Activated CD4-positive, alpha-beta T cell treated with anti-CD3 and anti-CD28 coated beads for 36 hours (primary cell): ENCODE data around the gene FAM156A. TPM values are rescaled to one million over a fixed set of nuclear protein-coding genes. Genes with fewer than 3 reads are reported as not detected.
"Not testable (repeated sequence)": the region's sequence is repeated elsewhere in the genome, so short reads cannot be mapped to it uniquely, and the experiment has no call there.

Experiments used
- ATAC-seq: fragments of 200-7000 bp; cut with Tn5 transposase; one replicate; pipeline ENCODE4 v1.10.0; 2021; ENCODE audit warnings: mild to moderate bottlenecking, moderate library complexity
- CTCF ChIA-PET: fragments of 350-600 bp; sonication (Branson Sonifier 250); formaldehyde crosslinking; loops from one replicate; lab custom pipeline; 2021; ENCODE audit warnings: antibody characterized with exemption; lab: Charles Lee
- POLR2A ChIA-PET: fragments of 350-600 bp; sonication (Branson Sonifier 250); formaldehyde crosslinking; loops from one replicate; lab custom pipeline; 2021; ENCODE audit warnings: antibody characterized with exemption, inconsistent platforms; lab: Charles Lee
- DNase-seq: peaks from one replicate; pipeline ENCODE4 v3.0.0-alpha.2; 2020
- H3K27ac Mint-ChIP-seq: one replicate; pipeline ENCODE4 v1.8.0; 2021; ENCODE audit warnings: mixed read lengths
- H3K27me3 Mint-ChIP-seq: one replicate; pipeline ENCODE4 v1.8.0; 2021; ENCODE audit warnings: mixed read lengths
- H3K36me3 Mint-ChIP-seq: one replicate; pipeline ENCODE4 v1.8.0; 2021; ENCODE audit warnings: low read depth, mixed read lengths
- H3K4me1 Mint-ChIP-seq: one replicate; pipeline ENCODE4 v1.8.0; 2021; ENCODE audit warnings: mixed read lengths
- H3K4me3 Mint-ChIP-seq: one replicate; pipeline ENCODE4 v1.8.0; 2021; ENCODE audit warnings: mild to moderate bottlenecking, moderate library complexity, mixed read lengths
- H3K9me3 Mint-ChIP-seq: one replicate; pipeline ENCODE4 v1.8.0; 2021; ENCODE audit warnings: low read depth, mixed read lengths
- intact Hi-C, 2 experiments: fragments of 100-400 bp; cut with DNase I in 1 of 2; cut with micrococcal nuclease in 1 of 2; formaldehyde crosslinking; loops; one replicate each; pipeline versions ENCODE4 v1.14.2 to v1.15.1; 2022 to 2024; cut with DNase I, micrococcal nuclease
- total RNA-seq, 2 experiments: library from RNA; stranded (reverse); gene quantifications; one replicate each; pipeline ENCODE4 v1.2.3, GENCODE V29; 2021

Gene FAM156A
- total RNA-seq, 2 experiments from 2014 or later = 18.3 to 25.8 TPM

GRCh38 chrX:52930214-52930613 lies 28.1 kb downstream of the FAM156A start:
- H3K27me3 Mint-ChIP-seq, intact Hi-C loops, POLR2A ChIA-PET, H3K4me3 Mint-ChIP-seq, CTCF ChIA-PET, ATAC-seq, H3K27ac Mint-ChIP-seq, H3K9me3 Mint-ChIP-seq, DNase-seq, H3K36me3 Mint-ChIP-seq: not testable (repeated sequence)
- peaks cover 19% of the 10 kb centered on the region for H3K4me1 Mint-ChIP-seq

- POLR2A ChIA-PET = no interaction called here
- Mint-ChIP-seq H3K27me3 (no peaks in the 10 kb centered on the region), H3K4me3 (no peak overlapping the region), H3K9me3 (no peaks in the 10 kb centered on the region), H3K4me1 (peaks cover 18% of the 10 kb centered on the region), H3K27ac (no peak overlapping the region), H3K36me3 (no peaks in the 10 kb centered on the region)
- intact Hi-C loops = no loop called here
- DNase-seq (no peak), ATAC-seq (no peak)
- CTCF ChIA-PET = no interaction called here
Measured at GRCh38 chrX:52923781-52924241, 34.5 kb downstream of the FAM156A start.

GRCh38 chrX:52914704-52915103 lies 43.6 kb downstream of the FAM156A start:
- H3K9me3 Mint-ChIP-seq, H3K27me3 Mint-ChIP-seq, H3K4me3 Mint-ChIP-seq, POLR2A ChIA-PET, DNase-seq, CTCF ChIA-PET, H3K27ac Mint-ChIP-seq, H3K36me3 Mint-ChIP-seq, H3K4me1 Mint-ChIP-seq, intact Hi-C loops: not testable (repeated sequence)
- ATAC-seq = peak; percentile 57

- H3K36me3 Mint-ChIP-seq, H3K9me3 Mint-ChIP-seq, intact Hi-C loops, POLR2A ChIA-PET, CTCF ChIA-PET, H3K27me3 Mint-ChIP-seq, ATAC-seq, H3K4me1 Mint-ChIP-seq, H3K27ac Mint-ChIP-seq, H3K4me3 Mint-ChIP-seq, DNase-seq: not testable (repeated sequence)
Measured at GRCh38 chrX:52913681-52914080, 44.6 kb downstream of the FAM156A start.

- H3K4me1 Mint-ChIP-seq, H3K27ac Mint-ChIP-seq, DNase-seq, H3K9me3 Mint-ChIP-seq, CTCF ChIA-PET, H3K4me3 Mint-ChIP-seq, H3K36me3 Mint-ChIP-seq, POLR2A ChIA-PET, ATAC-seq, intact Hi-C loops, H3K27me3 Mint-ChIP-seq: not testable (repeated sequence)
Measured at GRCh38 chrX:52909313-52909969, 48.9 kb downstream of the FAM156A start.

- intact Hi-C loops, ATAC-seq, H3K27me3 Mint-ChIP-seq, DNase-seq, H3K36me3 Mint-ChIP-seq, POLR2A ChIA-PET, H3K9me3 Mint-ChIP-seq, H3K27ac Mint-ChIP-seq, H3K4me3 Mint-ChIP-seq, CTCF ChIA-PET, H3K4me1 Mint-ChIP-seq: not testable (repeated sequence)
Measured at GRCh38 chrX:52907900-52908299, 50.4 kb downstream of the FAM156A start.

- H3K27ac Mint-ChIP-seq, H3K4me1 Mint-ChIP-seq, POLR2A ChIA-PET, intact Hi-C loops, H3K27me3 Mint-ChIP-seq, CTCF ChIA-PET, DNase-seq, H3K9me3 Mint-ChIP-seq, H3K36me3 Mint-ChIP-seq, ATAC-seq, H3K4me3 Mint-ChIP-seq: not testable (repeated sequence)
Measured at GRCh38 chrX:52907137-52907536, 51.2 kb downstream of the FAM156A start.

- DNase-seq, POLR2A ChIA-PET, intact Hi-C loops, H3K9me3 Mint-ChIP-seq, H3K4me1 Mint-ChIP-seq, H3K4me3 Mint-ChIP-seq, H3K27ac Mint-ChIP-seq, H3K27me3 Mint-ChIP-seq, CTCF ChIA-PET, ATAC-seq, H3K36me3 Mint-ChIP-seq: not testable (repeated sequence)
Measured at GRCh38 chrX:52906072-52906471, 52.2 kb downstream of the FAM156A start.

GRCh38 chrX:52905531-52905930 lies 52.8 kb downstream of the FAM156A start:
- POLR2A ChIA-PET, H3K27ac Mint-ChIP-seq, ATAC-seq, intact Hi-C loops, H3K4me3 Mint-ChIP-seq, CTCF ChIA-PET, H3K27me3 Mint-ChIP-seq, H3K4me1 Mint-ChIP-seq, H3K36me3 Mint-ChIP-seq, H3K9me3 Mint-ChIP-seq, DNase-seq: not testable (repeated sequence)

Other genes with a start within 250 kb of the FAM156A start
- not detected for gene SSX2B, start 207.3 kb downstream of the FAM156A start, total RNA-seq
- gene SPANXN5, start 161.1 kb downstream of the FAM156A start, total RNA-seq = not detected
- not detected for gene XAGE5, start 147.2 kb downstream of the FAM156A start, total RNA-seq
- not detected for gene XAGE3, start 90.4 kb downstream of the FAM156A start, total RNA-seq
- gene FAM156B, start 61.2 kb downstream of the FAM156A start, total RNA-seq = 10 to 100 TPM; 13.1 to 19.8 TPM
- under 1 TPM in 1 of 2 experiments, not detected in 1; 0.14 TPM for gene GPR173, start 90.3 kb upstream of the FAM156A start, total RNA-seq
- 10 to 100 TPM; 56.7 to 73.3 TPM for gene TSPYL2, start 123.8 kb upstream of the FAM156A start, total RNA-seq
- gene KANTR, start 135.6 kb upstream of the FAM156A start, total RNA-seq = 10 to 100 TPM; 10.3 to 12.3 TPM